DND-41 (cell line): Measurements from ENCODE around the gene TRAK1.

Experiments used
- ATAC-seq: fragments of 200-7000 bp; cut with Tn5 transposase; 3 replicates; pipeline ENCODE4 v1.9.1; 2021; ENCODE audit warnings: low read depth; ENCODE audit not compliant: insufficient read depth
- DNase-seq: peaks from one replicate; pipeline ENCODE4 v3.0.0-alpha.2; 2020
- H2AFZ ChIP-seq: 2 replicates; pipeline ENCODE4 v1.6.0; 2012; ENCODE audit warnings: low read depth, low read length
- H3K27ac ChIP-seq: 2 replicates; pipeline ENCODE4 v1.5.1; 2012; ENCODE audit warnings: low read length, inconsistent platforms
- H3K27me3 ChIP-seq: fragments of 200-600 bp; sonication (generic); 2 replicates; pipeline ENCODE4 v1.6.0; 2012; ENCODE audit warnings: low read length, mild to moderate bottlenecking, inconsistent platforms; ENCODE audit not compliant: insufficient read depth, poor library complexity
- H3K36me3 ChIP-seq: 2 replicates; pipeline ENCODE4 v1.5.1; 2012; ENCODE audit warnings: low read length, inconsistent platforms; ENCODE audit not compliant: insufficient read depth
- H3K4me1 ChIP-seq: 2 replicates; pipeline ENCODE4 v1.5.1; 2012; ENCODE audit warnings: mild to moderate bottlenecking, low read length; ENCODE audit not compliant: insufficient read depth
- H3K4me2 ChIP-seq: 2 replicates; pipeline ENCODE4 v1.6.0; 2012; ENCODE audit warnings: mild to moderate bottlenecking, moderate library complexity, low read length, inconsistent platforms; ENCODE audit not compliant: insufficient read depth
- H3K4me3 ChIP-seq, 2 experiments: fragments of 200-600 bp in 1 of 2; shearing (Covaris generic) in 1 of 2; 2 replicates each; pipeline ENCODE4 v1.5.1; 2012 to 2016; ENCODE audit warnings: inconsistent platforms in 2 of 2, low read length in 2 of 2, mild to moderate bottlenecking in 2 of 2, low read depth in 1 of 2, moderate library complexity in 1 of 2
- H3K79me2 ChIP-seq: 2 replicates; pipeline ENCODE4 v1.6.0; 2012; ENCODE audit warnings: low read length, inconsistent platforms; ENCODE audit not compliant: insufficient read depth
- H3K9ac ChIP-seq: 2 replicates; pipeline ENCODE4 v1.6.0; 2012; ENCODE audit warnings: low read depth, mild to moderate bottlenecking, inconsistent platforms, low read length, moderate library complexity
- H3K9me3 ChIP-seq: 2 replicates; pipeline ENCODE4 v1.5.1; 2012; ENCODE audit warnings: low read length, moderate library complexity, mild to moderate bottlenecking, inconsistent platforms; ENCODE audit not compliant: insufficient read depth, severe bottlenecking
- H4K20me1 ChIP-seq: 2 replicates; pipeline ENCODE4 v1.6.0; 2012; ENCODE audit warnings: low read length; ENCODE audit not compliant: insufficient read depth
- CTCF ChIP-seq: IDR thresholded peaks from 2 replicates; pipeline ENCODE4 v1.5.1; 2012; ENCODE audit warnings: borderline replicate concordance, low read length, moderate library complexity, mild to moderate bottlenecking; ENCODE audit not compliant: poor library complexity, severe bottlenecking; ENCODE audit errors: extremely low read depth
- EZH2 ChIP-seq: IDR thresholded peaks from 3 replicates; pipeline ENCODE4 v1.6.1; 2012; ENCODE audit warnings: borderline replicate concordance, low read depth, mild to moderate bottlenecking, moderate library complexity, low read length, inconsistent platforms; ENCODE audit not compliant: severe bottlenecking

The TRAK1 gene

GRCh38 chr3:42183991-42184632, 93.0 kb downstream of the TRAK1 start:
- no peak for ATAC-seq
- H3K4me2 ChIP-seq: no peak overlapping the region
- H3K36me3 ChIP-seq: peaks cover 23% of the 10 kb centered on the region
- no peaks in the 10 kb centered on the region for H3K79me2 ChIP-seq
- no peak overlapping the region for H3K27ac ChIP-seq
- H3K9me3 ChIP-seq: no peaks in the 10 kb centered on the region
- no peak overlapping the region for H3K4me3 ChIP-seq
- H3K27me3 ChIP-seq: no peaks in the 10 kb centered on the region
- TF ChIP-seq EZH2 (no peak), CTCF (no peak)
- H2AFZ ChIP-seq: no peak overlapping the region
- H3K4me1 ChIP-seq: no peaks in the 10 kb centered on the region
- H3K9ac ChIP-seq: no peak overlapping the region
- no peak for DNase-seq
- H4K20me1 ChIP-seq: 0 out of 2 replicates have a peak, but pooled peaks cover 2% of the 10 kb centered on the region

GRCh38 chr3:42184651-42185443, 93.7 kb downstream of the TRAK1 start:
- DNase-seq: no peak
- Histone ChIP-seq H4K20me1 (0 out of 2 replicates have a peak, but pooled peaks cover 2% of the 10 kb centered on the region), H2AFZ (no peak overlapping the region), H3K4me2 (no peak overlapping the region), H3K27me3 (no peaks in the 10 kb centered on the region), H3K9ac (no peak overlapping the region), H3K27ac (no peak overlapping the region), H3K9me3 (no peaks in the 10 kb centered on the region), H3K36me3 (peaks cover 24% of the 10 kb centered on the region), H3K4me1 (no peaks in the 10 kb centered on the region), H3K79me2 (no peaks in the 10 kb centered on the region), H3K4me3 (no peak overlapping the region)
- TF ChIP-seq CTCF (no peak), EZH2 (no peak)
- ATAC-seq: no peak

GRCh38 chr3:42187936-42188335, 96.8 kb downstream of the TRAK1 start:
- no peak overlapping the region for H3K9ac ChIP-seq
- ATAC-seq (no peak), DNase-seq (no peak)
- no peak overlapping the region for H3K27ac ChIP-seq
- no peaks in the 10 kb centered on the region for H3K79me2 ChIP-seq
- no peaks in the 10 kb centered on the region for H4K20me1 ChIP-seq
- peaks cover 26% of the 10 kb centered on the region for H3K36me3 ChIP-seq
- 0 out of 2 replicates have a peak, but pooled peaks cover 3% of the 10 kb centered on the region for H3K4me1 ChIP-seq
- no peak overlapping the region for H3K4me2 ChIP-seq
- no peaks in the 10 kb centered on the region for H3K9me3 ChIP-seq
- no peak overlapping the region for H3K4me3 ChIP-seq
- TF ChIP-seq CTCF: no peak
- H3K27me3 ChIP-seq: no peaks in the 10 kb centered on the region
- no peak overlapping the region for H2AFZ ChIP-seq
